GM12878 (cell line): Measurements from ENCODE around the gene TSC2.
"Not testable (repeated sequence)": the region's sequence is repeated elsewhere in the genome, so short reads cannot be mapped to it uniquely, and the experiment has no call there.

Experiments
- CTCF ChIP-seq, 3 experiments: IDR thresholded peaks in 2 of 3; conservative IDR thresholded peaks in 1 of 3; 2 replicates each; pipeline ENCODE4 v1.5.1; 2011; ENCODE audit warnings: low read depth in 3 of 3, low read length in 3 of 3, mild to moderate bottlenecking in 3 of 3, control low read depth in 2 of 3, moderate library complexity in 2 of 3, inconsistent platforms in 1 of 3, mixed read lengths in 1 of 3; ENCODE audit not compliant: control insufficient read depth in 2 of 3, insufficient read depth in 1 of 3; ENCODE audit errors: extremely low read depth in 1 of 3
- RCOR1 ChIP-seq: conservative IDR thresholded peaks from 2 replicates; pipeline ENCODE4 v1.6.1; 2012; ENCODE audit warnings: low read depth, low read length, improper control_type of control experiment
- SUZ12 ChIP-seq: fragments of 200-600 bp; sonication (generic); IDR thresholded peaks from one replicate; pipeline ENCODE4 v1.6.1; 2018; ENCODE audit warnings: antibody characterized with exemption, mild to moderate bottlenecking; ENCODE audit not compliant: unreplicated experiment
- TCF3 ChIP-seq: IDR thresholded peaks from 2 replicates; pipeline ENCODE4 v1.6.1; 2012; ENCODE audit warnings: low read depth, mild to moderate bottlenecking, low read length, borderline replicate concordance; ENCODE audit not compliant: insufficient read depth
- USF1 ChIP-seq: IDR thresholded peaks from 2 replicates; pipeline ENCODE4 v1.6.1; 2011; ENCODE audit warnings: borderline replicate concordance, low read depth, mild to moderate bottlenecking, moderate library complexity, mixed read lengths, low read length; ENCODE audit not compliant: insufficient read depth; ENCODE audit errors: extremely low read length

GRCh38 chr16:2123706-2124376, 76.1 kb downstream of the TSC2 start:
- TF ChIP-seq SUZ12; USF1; RCOR1; CTCF (IDR thresholded peaks at IDR 0.05 in 2 of 3, conservative IDR thresholded peaks at IDR 0.05 in 1 of 3; ENCODE audit: control insufficient read depth in 2 of 3, extremely low read depth in 1 of 3, insufficient read depth in 1 of 3, low read depth in 3 of 3, low read length in 3 of 3); TCF3: not testable (repeated sequence)
